ENCODE results near the gene AGPS.

DNA sequence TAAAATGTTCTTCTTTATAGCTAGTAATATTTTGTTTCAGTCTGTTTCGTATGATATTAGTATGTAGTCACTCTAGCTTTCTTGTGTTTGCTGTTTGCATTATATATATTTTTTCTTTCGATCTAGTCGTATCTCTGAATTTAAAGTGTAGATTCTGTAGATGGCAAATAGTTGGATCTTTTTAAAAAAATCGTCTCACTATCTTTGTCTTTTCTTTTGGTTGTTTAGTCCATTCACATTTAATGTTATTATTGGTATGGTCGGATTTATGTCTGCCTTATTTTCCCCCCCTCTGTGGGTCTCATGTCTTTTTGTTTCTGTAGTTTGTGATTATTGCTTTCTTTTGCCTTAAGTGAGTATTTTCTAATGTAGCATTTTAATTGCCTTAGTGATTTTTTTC is 84.3 kb downstream of the AGPS start:
- TF ChIP-seq, protein P1, sequence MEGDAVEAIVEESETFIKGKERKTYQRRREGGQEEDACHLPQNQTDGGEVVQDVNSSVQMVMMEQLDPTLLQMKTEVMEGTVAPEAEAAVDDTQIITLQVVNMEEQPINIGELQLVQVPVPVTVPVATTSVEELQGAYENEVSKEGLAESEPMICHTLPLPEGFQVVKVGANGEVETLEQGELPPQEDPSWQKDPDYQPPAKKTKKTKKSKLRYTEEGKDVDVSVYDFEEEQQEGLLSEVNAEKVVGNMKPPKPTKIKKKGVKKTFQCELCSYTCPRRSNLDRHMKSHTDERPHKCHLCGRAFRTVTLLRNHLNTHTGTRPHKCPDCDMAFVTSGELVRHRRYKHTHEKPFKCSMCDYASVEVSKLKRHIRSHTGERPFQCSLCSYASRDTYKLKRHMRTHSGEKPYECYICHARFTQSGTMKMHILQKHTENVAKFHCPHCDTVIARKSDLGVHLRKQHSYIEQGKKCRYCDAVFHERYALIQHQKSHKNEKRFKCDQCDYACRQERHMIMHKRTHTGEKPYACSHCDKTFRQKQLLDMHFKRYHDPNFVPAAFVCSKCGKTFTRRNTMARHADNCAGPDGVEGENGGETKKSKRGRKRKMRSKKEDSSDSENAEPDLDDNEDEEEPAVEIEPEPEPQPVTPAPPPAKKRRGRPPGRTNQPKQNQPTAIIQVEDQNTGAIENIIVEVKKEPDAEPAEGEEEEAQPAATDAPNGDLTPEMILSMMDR (conservative IDR thresholded peaks at IDR 0.05; ENCODE audit: low read depth, low read length) = no peak
- TF ChIP-seq EZH2 (IDR thresholded peaks at IDR 0.05; ENCODE audit: borderline replicate concordance, low read depth, low read length, poor library complexity, severe bottlenecking) = no peak
